ENCODE results near the gene DERL3. TPM values are rescaled to one million over a fixed set of nuclear protein-coding genes. Genes with fewer than 3 reads are reported as not detected.

The DERL3 gene
- total RNA-seq, 1 experiment from 2014 or later = 12.5 TPM

GRCh38 chr22:23826510-23827350 is 12.1 kb downstream of the DERL3 start (continued):
- TF ChIP-seq STAT6 (CRISPR knock-in tag; conservative IDR thresholded peaks at IDR 0.05; ENCODE audit: low read depth) = no peak
- TF ChIP-seq, protein P1, sequence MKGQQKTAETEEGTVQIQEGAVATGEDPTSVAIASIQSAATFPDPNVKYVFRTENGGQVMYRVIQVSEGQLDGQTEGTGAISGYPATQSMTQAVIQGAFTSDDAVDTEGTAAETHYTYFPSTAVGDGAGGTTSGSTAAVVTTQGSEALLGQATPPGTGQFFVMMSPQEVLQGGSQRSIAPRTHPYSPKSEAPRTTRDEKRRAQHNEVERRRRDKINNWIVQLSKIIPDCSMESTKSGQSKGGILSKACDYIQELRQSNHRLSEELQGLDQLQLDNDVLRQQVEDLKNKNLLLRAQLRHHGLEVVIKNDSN (CRISPR knock-in tag; IDR thresholded peaks at IDR 0.05) = no peak
- no peak for TF ChIP-seq ZNF263 (CRISPR knock-in tag; IDR thresholded peaks at IDR 0.05; ENCODE audit: low read depth)
- TF ChIP-seq ATF6 (CRISPR knock-in tag; IDR thresholded peaks at IDR 0.05) = no peak
- TF ChIP-seq ZNF423 (CRISPR knock-in tag; IDR thresholded peaks at IDR 0.05) = no peak
- TF ChIP-seq, protein P2, sequence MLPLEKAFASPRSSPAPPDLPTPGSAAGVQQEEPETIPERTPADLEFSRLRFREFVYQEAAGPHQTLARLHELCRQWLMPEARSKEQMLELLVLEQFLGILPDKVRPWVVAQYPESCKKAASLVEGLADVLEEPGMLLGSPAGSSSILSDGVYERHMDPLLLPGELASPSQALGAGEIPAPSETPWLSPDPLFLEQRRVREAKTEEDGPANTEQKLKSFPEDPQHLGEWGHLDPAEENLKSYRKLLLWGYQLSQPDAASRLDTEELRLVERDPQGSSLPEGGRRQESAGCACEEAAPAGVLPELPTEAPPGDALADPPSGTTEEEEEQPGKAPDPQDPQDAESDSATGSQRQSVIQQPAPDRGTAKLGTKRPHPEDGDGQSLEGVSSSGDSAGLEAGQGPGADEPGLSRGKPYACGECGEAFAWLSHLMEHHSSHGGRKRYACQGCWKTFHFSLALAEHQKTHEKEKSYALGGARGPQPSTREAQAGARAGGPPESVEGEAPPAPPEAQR (CRISPR knock-in tag; IDR thresholded peaks at IDR 0.05) = no peak
- TF ChIP-seq EMX1 (CRISPR knock-in tag; IDR thresholded peaks at IDR 0.05) = no peak
- TF ChIP-seq, protein P3, sequence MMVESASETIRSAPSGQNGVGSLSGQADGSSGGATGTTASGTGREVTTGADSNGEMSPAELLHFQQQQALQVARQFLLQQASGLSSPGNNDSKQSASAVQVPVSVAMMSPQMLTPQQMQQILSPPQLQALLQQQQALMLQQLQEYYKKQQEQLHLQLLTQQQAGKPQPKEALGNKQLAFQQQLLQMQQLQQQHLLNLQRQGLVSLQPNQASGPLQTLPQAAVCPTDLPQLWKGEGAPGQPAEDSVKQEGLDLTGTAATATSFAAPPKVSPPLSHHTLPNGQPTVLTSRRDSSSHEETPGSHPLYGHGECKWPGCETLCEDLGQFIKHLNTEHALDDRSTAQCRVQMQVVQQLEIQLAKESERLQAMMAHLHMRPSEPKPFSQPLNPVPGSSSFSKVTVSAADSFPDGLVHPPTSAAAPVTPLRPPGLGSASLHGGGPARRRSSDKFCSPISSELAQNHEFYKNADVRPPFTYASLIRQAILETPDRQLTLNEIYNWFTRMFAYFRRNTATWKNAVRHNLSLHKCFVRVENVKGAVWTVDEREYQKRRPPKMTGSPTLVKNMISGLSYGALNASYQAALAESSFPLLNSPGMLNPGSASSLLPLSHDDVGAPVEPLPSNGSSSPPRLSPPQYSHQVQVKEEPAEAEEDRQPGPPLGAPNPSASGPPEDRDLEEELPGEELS (CRISPR knock-in tag; IDR thresholded peaks at IDR 0.05) = no peak

DNA sequence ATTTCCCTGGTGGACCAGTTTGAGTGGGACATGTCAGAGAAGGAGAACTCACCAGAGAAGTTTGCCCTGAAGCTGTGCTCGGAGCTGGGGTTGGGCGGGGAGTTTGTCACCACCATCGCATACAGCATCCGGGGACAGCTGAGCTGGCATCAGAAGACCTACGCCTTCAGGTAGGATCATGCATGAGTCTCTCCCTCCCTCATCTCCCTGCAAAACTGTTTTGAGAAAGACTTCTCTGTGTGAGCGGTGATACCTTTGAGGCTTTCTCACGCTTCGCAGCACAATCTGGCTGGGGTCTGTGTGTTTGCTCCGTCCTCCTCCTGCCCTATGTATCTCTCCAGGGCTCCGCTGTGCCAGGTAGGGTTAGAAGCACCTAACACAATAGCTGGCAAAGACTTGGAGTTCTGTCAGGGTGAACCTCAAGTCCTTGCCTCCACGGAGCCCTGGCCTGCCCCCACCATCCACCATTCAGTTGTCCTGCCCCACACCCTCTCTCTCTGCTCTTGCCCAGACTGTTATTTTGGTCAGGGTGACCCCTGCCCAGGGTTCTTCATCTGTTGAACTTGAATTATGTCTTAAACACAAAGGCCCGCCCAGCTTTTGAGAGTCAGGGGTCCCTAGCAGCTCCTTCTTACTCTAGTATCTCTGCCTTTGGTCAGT is 13.4 kb downstream of the DERL3 start:
- CTCF ChIA-PET = interaction anchor here (0.6 to 1.2 kb wide), 3 partner anchors 11 to 967 kb away, joined by 3 to 5 read pairs (median 4); no protein-coding TSS in a partner anchor
- Mint-ChIP-seq H3K27ac (peak overlapping the region; percentile 94), H3K4me3 (no peak overlapping the region)

More for the DNA sequence above, 13.4 kb downstream of the DERL3 start:
- Mint-ChIP-seq H3K4me1 (peaks cover 12% of the 10 kb centered on the region), H3K27me3 (ENCODE audit: low read depth) (no peaks in the 10 kb centered on the region; the same call in 1 of the 2 replicates), H3K36me3 (peaks cover 80% of the 10 kb centered on the region), H3K9me3 (no peaks in the 10 kb centered on the region)
- TF ChIP-seq CBFB (CRISPR knock-in tag; IDR thresholded peaks at IDR 0.05; ENCODE audit: low read depth) = no peak
- TF ChIP-seq, protein P4, sequence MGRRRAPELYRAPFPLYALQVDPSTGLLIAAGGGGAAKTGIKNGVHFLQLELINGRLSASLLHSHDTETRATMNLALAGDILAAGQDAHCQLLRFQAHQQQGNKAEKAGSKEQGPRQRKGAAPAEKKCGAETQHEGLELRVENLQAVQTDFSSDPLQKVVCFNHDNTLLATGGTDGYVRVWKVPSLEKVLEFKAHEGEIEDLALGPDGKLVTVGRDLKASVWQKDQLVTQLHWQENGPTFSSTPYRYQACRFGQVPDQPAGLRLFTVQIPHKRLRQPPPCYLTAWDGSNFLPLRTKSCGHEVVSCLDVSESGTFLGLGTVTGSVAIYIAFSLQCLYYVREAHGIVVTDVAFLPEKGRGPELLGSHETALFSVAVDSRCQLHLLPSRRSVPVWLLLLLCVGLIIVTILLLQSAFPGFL (CRISPR knock-in tag; IDR thresholded peaks at IDR 0.05; ENCODE audit: borderline replicate concordance) = no peak
- TF ChIP-seq, protein P5, sequence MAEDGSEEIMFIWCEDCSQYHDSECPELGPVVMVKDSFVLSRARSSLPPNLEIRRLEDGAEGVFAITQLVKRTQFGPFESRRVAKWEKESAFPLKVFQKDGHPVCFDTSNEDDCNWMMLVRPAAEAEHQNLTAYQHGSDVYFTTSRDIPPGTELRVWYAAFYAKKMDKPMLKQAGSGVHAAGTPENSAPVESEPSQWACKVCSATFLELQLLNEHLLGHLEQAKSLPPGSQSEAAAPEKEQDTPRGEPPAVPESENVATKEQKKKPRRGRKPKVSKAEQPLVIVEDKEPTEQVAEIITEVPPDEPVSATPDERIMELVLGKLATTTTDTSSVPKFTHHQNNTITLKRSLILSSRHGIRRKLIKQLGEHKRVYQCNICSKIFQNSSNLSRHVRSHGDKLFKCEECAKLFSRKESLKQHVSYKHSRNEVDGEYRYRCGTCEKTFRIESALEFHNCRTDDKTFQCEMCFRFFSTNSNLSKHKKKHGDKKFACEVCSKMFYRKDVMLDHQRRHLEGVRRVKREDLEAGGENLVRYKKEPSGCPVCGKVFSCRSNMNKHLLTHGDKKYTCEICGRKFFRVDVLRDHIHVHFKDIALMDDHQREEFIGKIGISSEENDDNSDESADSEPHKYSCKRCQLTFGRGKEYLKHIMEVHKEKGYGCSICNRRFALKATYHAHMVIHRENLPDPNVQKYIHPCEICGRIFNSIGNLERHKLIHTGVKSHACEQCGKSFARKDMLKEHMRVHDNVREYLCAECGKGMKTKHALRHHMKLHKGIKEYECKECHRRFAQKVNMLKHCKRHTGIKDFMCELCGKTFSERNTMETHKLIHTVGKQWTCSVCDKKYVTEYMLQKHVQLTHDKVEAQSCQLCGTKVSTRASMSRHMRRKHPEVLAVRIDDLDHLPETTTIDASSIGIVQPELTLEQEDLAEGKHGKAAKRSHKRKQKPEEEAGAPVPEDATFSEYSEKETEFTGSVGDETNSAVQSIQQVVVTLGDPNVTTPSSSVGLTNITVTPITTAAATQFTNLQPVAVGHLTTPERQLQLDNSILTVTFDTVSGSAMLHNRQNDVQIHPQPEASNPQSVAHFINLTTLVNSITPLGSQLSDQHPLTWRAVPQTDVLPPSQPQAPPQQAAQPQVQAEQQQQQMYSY (CRISPR knock-in tag; IDR thresholded peaks at IDR 0.05) = no peak
- TF ChIP-seq, protein P6, sequence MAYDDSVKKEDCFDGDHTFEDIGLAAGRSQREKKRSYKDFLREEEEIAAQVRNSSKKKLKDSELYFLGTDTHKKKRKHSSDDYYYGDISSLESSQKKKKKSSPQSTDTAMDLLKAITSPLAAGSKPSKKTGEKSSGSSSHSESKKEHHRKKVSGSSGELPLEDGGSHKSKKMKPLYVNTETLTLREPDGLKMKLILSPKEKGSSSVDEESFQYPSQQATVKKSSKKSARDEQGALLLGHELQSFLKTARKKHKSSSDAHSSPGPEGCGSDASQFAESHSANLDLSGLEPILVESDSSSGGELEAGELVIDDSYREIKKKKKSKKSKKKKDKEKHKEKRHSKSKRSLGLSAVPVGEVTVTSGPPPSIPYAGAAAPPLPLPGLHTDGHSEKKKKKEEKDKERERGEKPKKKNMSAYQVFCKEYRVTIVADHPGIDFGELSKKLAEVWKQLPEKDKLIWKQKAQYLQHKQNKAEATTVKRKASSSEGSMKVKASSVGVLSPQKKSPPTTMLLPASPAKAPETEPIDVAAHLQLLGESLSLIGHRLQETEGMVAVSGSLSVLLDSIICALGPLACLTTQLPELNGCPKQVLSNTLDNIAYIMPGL (CRISPR knock-in tag; IDR thresholded peaks at IDR 0.05) = no peak
- TF ChIP-seq, protein P7, sequence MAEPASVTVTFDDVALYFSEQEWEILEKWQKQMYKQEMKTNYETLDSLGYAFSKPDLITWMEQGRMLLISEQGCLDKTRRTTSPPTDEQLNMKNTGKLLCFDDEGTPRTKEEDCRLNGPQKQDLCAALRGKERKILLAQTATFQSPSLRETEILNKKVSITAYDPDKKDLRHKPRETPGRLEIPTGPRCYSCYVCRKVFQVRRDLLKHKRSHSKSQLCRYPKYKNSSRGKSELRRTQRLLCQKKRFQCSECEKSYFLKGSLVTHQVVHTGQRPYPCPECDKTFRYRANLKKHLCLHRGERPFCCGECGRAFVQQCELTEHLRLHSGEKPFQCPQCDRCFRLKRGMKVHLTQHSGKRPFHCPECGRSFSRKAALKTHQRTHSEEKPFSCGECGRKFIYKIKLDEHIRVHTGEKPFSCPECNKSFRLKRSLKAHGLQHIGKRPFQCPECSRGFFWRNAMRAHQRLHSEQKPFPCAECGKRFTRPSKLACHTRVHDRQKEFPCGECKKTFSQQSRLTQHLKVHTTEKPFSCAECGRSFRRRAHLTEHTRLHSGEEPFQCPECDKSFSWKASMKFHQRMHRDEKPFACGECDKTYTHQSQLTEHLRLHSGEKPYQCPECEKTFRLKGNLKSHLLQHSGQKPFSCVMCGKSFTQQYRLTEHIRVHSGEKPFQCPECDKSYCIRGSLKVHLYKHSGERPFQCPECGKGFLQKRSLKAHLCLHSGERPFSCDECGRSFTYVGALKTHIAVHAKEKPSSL (CRISPR knock-in tag; conservative IDR thresholded peaks at IDR 0.05) = no peak
- POLR2A ChIA-PET = interaction anchor here (0.8 kb wide), 1 partner anchor 14 kb away, joined by 3 read pairs; no protein-coding TSS in a partner anchor
- no peak for DNase-seq (ENCODE audit: low spot score)
- no peak for ATAC-seq

All from WTC11 (cell line).